Measurements from ENCODE around the gene DOCK4.

The DOCK4 gene

DNA sequence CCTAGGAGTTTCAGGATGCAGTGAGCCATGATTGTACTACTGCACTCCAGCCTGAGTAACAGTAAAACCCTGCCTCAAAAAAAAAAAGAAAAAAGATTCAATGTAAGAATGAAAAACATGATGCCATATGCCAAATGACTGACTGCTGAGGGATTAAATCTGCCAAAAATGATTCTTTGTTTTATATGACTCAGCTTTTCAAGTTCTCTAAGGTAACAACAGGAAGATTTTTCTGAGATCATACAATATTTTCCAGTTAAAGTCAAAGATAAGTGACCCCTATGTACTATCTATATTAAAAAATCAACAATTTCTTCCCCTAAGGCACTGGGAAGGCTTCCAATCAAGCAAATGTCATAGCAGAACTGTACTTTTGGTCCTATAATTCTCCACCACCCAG, 372.7 kb downstream of the DOCK4 start:
- Histone ChIP-seq H3K36me3 (no peaks in the 10 kb centered on the region), H3K27me3 (ENCODE audit: insufficient read depth, low read depth, severe bottlenecking) (no peaks in the 10 kb centered on the region), H3K27ac (no peak overlapping the region), H3K4me3 (ENCODE audit: low read depth, low read length) (no peak overlapping the region), H3K9me3 (ENCODE audit: severe bottlenecking) (no peaks in the 10 kb centered on the region)
- no peak for DNase-seq
- TF ChIP-seq, protein P1, sequence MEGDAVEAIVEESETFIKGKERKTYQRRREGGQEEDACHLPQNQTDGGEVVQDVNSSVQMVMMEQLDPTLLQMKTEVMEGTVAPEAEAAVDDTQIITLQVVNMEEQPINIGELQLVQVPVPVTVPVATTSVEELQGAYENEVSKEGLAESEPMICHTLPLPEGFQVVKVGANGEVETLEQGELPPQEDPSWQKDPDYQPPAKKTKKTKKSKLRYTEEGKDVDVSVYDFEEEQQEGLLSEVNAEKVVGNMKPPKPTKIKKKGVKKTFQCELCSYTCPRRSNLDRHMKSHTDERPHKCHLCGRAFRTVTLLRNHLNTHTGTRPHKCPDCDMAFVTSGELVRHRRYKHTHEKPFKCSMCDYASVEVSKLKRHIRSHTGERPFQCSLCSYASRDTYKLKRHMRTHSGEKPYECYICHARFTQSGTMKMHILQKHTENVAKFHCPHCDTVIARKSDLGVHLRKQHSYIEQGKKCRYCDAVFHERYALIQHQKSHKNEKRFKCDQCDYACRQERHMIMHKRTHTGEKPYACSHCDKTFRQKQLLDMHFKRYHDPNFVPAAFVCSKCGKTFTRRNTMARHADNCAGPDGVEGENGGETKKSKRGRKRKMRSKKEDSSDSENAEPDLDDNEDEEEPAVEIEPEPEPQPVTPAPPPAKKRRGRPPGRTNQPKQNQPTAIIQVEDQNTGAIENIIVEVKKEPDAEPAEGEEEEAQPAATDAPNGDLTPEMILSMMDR (IDR thresholded peaks at IDR 0.05; ENCODE audit: low read depth, low read length): no peak

DNA sequence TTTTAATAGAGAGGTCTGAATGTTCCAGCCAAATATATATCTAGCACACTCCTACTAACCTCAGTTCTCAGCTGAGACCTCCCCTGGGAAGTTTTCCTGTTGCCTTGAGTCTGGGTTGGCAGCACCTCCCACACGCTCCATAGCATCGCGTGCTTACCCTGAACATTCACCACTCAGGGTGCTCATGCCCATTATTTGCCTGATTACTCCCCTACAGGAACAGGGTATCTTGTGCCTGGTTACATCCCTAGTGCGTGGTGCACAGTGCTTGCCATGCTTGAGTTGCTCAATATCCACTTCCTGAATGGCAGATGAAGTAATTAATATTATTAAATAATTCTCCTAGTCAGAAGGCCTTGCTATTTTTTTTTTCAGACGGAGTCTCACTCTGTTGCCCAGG, 374.0 kb downstream of the DOCK4 start:
- Histone ChIP-seq H3K27me3 (ENCODE audit: insufficient read depth, low read depth, severe bottlenecking) (no peaks in the 10 kb centered on the region), H3K9me3 (ENCODE audit: severe bottlenecking) (no peaks in the 10 kb centered on the region), H3K27ac (no peak overlapping the region), H3K4me3 (ENCODE audit: low read depth, low read length) (no peak overlapping the region), H3K36me3 (no peaks in the 10 kb centered on the region)
- no peak for DNase-seq
- TF ChIP-seq, protein P1 (IDR thresholded peaks at IDR 0.05; ENCODE audit: low read depth, low read length): no peak

DNA sequence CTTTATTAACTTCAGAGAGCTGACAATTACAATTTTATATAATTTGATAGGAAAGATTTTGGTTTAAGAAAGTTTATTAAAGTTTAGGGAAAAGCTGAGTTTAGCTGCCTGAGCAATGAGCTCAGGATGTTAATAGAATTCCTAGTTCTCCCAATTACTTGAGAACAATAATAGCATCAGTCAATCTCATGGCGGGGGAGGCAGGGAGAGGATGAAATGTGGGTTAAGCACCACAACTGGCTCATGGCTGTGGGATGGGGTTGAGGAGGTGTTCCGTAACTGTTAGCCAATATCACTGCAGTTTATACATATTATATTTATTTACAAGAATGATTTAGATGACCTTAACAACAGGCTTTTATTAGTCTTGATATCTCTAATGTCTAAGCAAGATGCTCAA, 377.0 kb downstream of the DOCK4 start:
- Histone ChIP-seq H3K27me3 (ENCODE audit: insufficient read depth, low read depth, severe bottlenecking) (no peaks in the 10 kb centered on the region), H3K4me3 (ENCODE audit: low read depth, low read length) (no peak overlapping the region), H3K27ac (no peak overlapping the region), H3K36me3 (no peaks in the 10 kb centered on the region), H3K9me3 (ENCODE audit: severe bottlenecking) (no peaks in the 10 kb centered on the region)
- TF ChIP-seq, protein P1 (IDR thresholded peaks at IDR 0.05; ENCODE audit: low read depth, low read length): no peak
- DNase-seq: no peak

DNA sequence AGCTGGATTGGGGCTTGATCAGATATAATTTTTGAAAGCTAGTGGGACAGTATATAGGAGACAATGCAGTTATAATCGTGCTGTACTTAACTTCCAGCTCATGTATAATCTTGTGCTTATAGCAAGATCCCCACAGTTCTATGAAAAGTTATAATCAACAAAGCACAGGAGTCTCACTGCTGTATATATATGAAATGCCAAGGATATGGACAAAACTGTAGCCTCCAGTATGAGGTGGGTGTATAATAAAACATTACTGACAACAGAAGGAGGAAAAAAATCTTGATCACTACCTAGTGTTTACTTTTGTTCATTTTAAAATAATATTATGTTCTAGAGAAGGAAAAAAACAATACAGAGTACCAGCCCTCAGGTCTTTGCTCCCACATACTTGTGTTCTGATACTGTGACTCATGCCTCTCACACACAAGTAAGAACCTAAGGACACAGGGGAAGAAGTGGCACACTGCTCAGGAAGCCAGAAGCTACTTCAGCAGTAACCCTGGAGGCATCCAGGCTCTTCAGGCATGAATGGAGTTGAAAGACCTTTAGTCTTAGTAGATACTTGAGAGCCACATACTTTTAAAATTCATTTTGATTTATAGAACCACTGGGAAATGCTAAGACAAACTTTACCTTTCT, 378.2 kb downstream of the DOCK4 start:
- TF ChIP-seq, protein P1 (IDR thresholded peaks at IDR 0.05; ENCODE audit: low read depth, low read length): no peak
- no peaks in the 10 kb centered on the region for H3K36me3 ChIP-seq
- H3K9me3 ChIP-seq (ENCODE audit: severe bottlenecking): no peaks in the 10 kb centered on the region
- H3K27me3 ChIP-seq (ENCODE audit: insufficient read depth, low read depth, severe bottlenecking): no peaks in the 10 kb centered on the region
- H3K4me3 ChIP-seq (ENCODE audit: low read depth, low read length): no peak overlapping the region
- no peak overlapping the region for H3K27ac ChIP-seq
- no peak for DNase-seq

DNA sequence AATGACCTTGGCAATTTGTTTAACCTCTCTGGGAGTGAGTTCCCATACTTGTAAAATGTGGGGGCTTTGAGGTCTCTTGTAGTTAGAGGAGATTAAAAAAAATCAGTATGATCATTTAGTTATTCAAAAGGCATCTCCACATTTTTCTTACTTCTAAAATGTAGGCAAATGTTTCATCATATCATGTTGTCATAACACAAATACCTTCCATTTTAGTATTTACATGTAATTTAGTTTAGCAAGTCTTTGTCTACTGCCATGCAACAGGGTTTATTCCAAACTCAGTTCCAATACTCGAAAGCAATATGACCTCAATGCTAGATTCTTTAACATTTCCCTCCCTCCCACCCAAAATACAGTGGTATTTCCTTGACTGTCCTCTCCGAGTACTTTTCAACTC, 381.2 kb downstream of the DOCK4 start:
- no peaks in the 10 kb centered on the region for H3K27me3 ChIP-seq (ENCODE audit: insufficient read depth, low read depth, severe bottlenecking)
- DNase-seq: no peak
- no peak overlapping the region for H3K4me3 ChIP-seq (ENCODE audit: low read depth, low read length)
- TF ChIP-seq, protein P1 (IDR thresholded peaks at IDR 0.05; ENCODE audit: low read depth, low read length): no peak
- H3K9me3 ChIP-seq (ENCODE audit: severe bottlenecking): no peaks in the 10 kb centered on the region
- H3K27ac ChIP-seq: no peak overlapping the region
- H3K36me3 ChIP-seq: no peaks in the 10 kb centered on the region

DNA sequence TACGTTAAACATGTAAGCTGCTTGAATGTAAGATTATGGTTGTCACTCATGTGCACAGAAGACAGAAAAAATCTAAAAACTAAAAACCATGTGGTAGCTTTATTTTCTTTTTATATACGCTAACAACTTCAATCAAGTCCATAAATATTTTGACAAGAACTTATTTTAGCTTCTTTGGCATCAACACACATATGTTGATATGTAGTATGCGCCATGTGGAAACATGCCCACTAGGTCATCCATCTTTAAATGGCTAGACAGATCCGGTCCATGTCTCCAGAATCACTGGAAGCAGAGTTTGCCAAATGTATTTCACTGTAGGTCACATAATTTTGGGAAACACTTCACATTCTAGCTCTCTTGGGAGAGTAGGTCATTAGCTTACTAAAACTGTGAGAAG, 382.4 kb downstream of the DOCK4 start:
- no peaks in the 10 kb centered on the region for H3K27me3 ChIP-seq (ENCODE audit: insufficient read depth, low read depth, severe bottlenecking)
- TF ChIP-seq, protein P1 (IDR thresholded peaks at IDR 0.05; ENCODE audit: low read depth, low read length): no peak
- H3K9me3 ChIP-seq (ENCODE audit: severe bottlenecking): no peaks in the 10 kb centered on the region
- DNase-seq: no peak
- H3K36me3 ChIP-seq: no peaks in the 10 kb centered on the region
- H3K27ac ChIP-seq: no peak overlapping the region
- H3K4me3 ChIP-seq (ENCODE audit: low read depth, low read length): no peak overlapping the region

Measured in WERI-Rb-1 (cell line).